T-helper 1 cell (primary cell): ENCODE measurements around the gene SVOP.

Experiments used
- DNase-seq, 5 donors: peaks; one replicate each; pipeline ENCODE4 v3.0.0-alpha.2; 2012 to 2020

SVOP gene

GRCh38 chr12:108928695-108929094 is 92.2 kb downstream of the SVOP start:
- no peak for DNase-seq

GRCh38 chr12:108922918-108923317 is 98.0 kb downstream of the SVOP start:
- no peak for DNase-seq

- DNase-seq = no peak
Measured at GRCh38 chr12:108921946-108922345, 98.9 kb downstream of the SVOP start.

GRCh38 chr12:108918960-108919642 is 101.8 kb downstream of the SVOP start:
- no peak for DNase-seq

GRCh38 chr12:108918206-108918605 is 102.7 kb downstream of the SVOP start:
- no peak for DNase-seq

GRCh38 chr12:108916336-108916735 is 104.5 kb downstream of the SVOP start:
- DNase-seq = no peak

GRCh38 chr12:108915632-108916133 is 105.2 kb downstream of the SVOP start:
- no peak for DNase-seq

- no peak for DNase-seq
Measured at GRCh38 chr12:108914121-108914531, 106.7 kb downstream of the SVOP start.

- no peak for DNase-seq
Measured at GRCh38 chr12:108912361-108912760, 108.5 kb downstream of the SVOP start.

GRCh38 chr12:108911915-108912314 is 109.0 kb downstream of the SVOP start:
- no peak for DNase-seq

GRCh38 chr12:108910336-108910735 is 110.5 kb downstream of the SVOP start:
- DNase-seq = no peak

GRCh38 chr12:108907839-108908351 is 113.0 kb downstream of the SVOP start:
- DNase-seq = no peak

GRCh38 chr12:108906971-108907370 is 113.9 kb downstream of the SVOP start:
- no peak for DNase-seq

- no peak for DNase-seq
Measured at GRCh38 chr12:108905725-108906124, 115.1 kb downstream of the SVOP start.

GRCh38 chr12:108899145-108899544 is 121.7 kb downstream of the SVOP start:
- DNase-seq = no peak

- DNase-seq = no peak
Measured at GRCh38 chr12:108896817-108897216, 124.1 kb downstream of the SVOP start.

GRCh38 chr12:108896336-108896735 is 124.5 kb downstream of the SVOP start:
- no peak for DNase-seq

GRCh38 chr12:108895220-108895802 is 125.6 kb downstream of the SVOP start:
- no peak for DNase-seq

- no peak for DNase-seq
Measured at GRCh38 chr12:108890208-108890607, 130.7 kb downstream of the SVOP start.

- DNase-seq = no peak
Measured at GRCh38 chr12:108888031-108888430, 132.8 kb downstream of the SVOP start.

GRCh38 chr12:108886873-108887629 is 133.8 kb downstream of the SVOP start:
- DNase-seq = no peak

- DNase-seq = peak; percentile 22 to 57 (median 48)
Measured at GRCh38 chr12:108884116-108885012, 136.5 kb downstream of the SVOP start.
